OCI-LY7 (cell line): Measurements from ENCODE around the gene LGALS3. TPM values are rescaled to one million over a fixed set of nuclear protein-coding genes. Genes with fewer than 3 reads are reported as not detected.

ENCODE experiments used
- BruUV-seq: library from RNA; stranded (reverse); fragments of 400-500 nt; replicated peaks from 2 replicates; lab custom pipeline; 2021; lab: Mats Ljungman, UMichigan
- CTCF ChIA-PET: fragments of 300-600 bp; sonication (Branson Sonifier 250); formaldehyde crosslinking; loops from one replicate; lab custom pipeline; 2022; ENCODE audit warnings: antibody characterized with exemption; ENCODE audit not compliant: unreplicated experiment; lab: Charles Lee
- POLR2A ChIA-PET: fragments of 300-600 bp; sonication (Branson Sonifier 250); formaldehyde crosslinking; loops from one replicate; lab custom pipeline; 2022; ENCODE audit warnings: antibody characterized with exemption; lab: Charles Lee
- DNase-seq: peaks from one replicate; pipeline ENCODE4 v3.0.0-alpha.2; 2015; ENCODE audit warnings: low spot score
- H2AFZ ChIP-seq: fragments of 200-600 bp; sonication (generic), shearing (Covaris generic); 2 replicates; pipeline ENCODE4 v1.6.1; 2014; ENCODE audit warnings: mild to moderate bottlenecking, antibody characterized with exemption, low read length, moderate library complexity
- H3K27ac ChIP-seq: fragments of 200-600 bp; sonication (generic); 2 replicates; pipeline ENCODE4 v1.5.1; 2014; ENCODE audit warnings: mixed run types, low read depth, mild to moderate bottlenecking, moderate library complexity, low read length, inconsistent platforms; ENCODE audit not compliant: poor library complexity, severe bottlenecking
- H3K36me3 ChIP-seq: fragments of 200-600 bp; sonication (generic); 2 replicates; pipeline ENCODE4 v1.6.1; 2014; ENCODE audit warnings: mild to moderate bottlenecking, antibody characterized with exemption, low read length, moderate library complexity, mixed read lengths; ENCODE audit not compliant: insufficient read depth
- H3K4me1 ChIP-seq: fragments of 200-600 bp; sonication (generic); 2 replicates; pipeline ENCODE4 v1.5.1; 2014; ENCODE audit warnings: mild to moderate bottlenecking, low read length; ENCODE audit not compliant: insufficient read depth, poor library complexity, severe bottlenecking
- H3K4me2 ChIP-seq: fragments of 200-600 bp; sonication (generic); 2 replicates; pipeline ENCODE4 v1.6.1; 2014; ENCODE audit warnings: mild to moderate bottlenecking, low read length
- H3K4me3 ChIP-seq: fragments of 200-600 bp; sonication (generic); 2 replicates; pipeline ENCODE4 v1.5.1; 2014; ENCODE audit warnings: mild to moderate bottlenecking, low read depth, low read length; ENCODE audit not compliant: poor library complexity, severe bottlenecking
- H3K79me2 ChIP-seq: fragments of 200-600 bp; sonication (generic); 2 replicates; pipeline ENCODE4 v1.6.1; 2016; ENCODE audit warnings: low read depth, mild to moderate bottlenecking, low read length, moderate library complexity, mixed read lengths; ENCODE audit not compliant: insufficient read depth
- H3K9me2 ChIP-seq: fragments of 200-600 bp; sonication (generic); 2 replicates; pipeline ENCODE4 v1.6.1; 2016; ENCODE audit warnings: mild to moderate bottlenecking, low read length, mixed read lengths; ENCODE audit not compliant: insufficient read depth
- H3K9me3 ChIP-seq: fragments of 200-600 bp; sonication (generic); 2 replicates; pipeline ENCODE4 v1.6.1; 2014; ENCODE audit warnings: mild to moderate bottlenecking, mixed run types, low read length, mixed read lengths
- H4K20me1 ChIP-seq: fragments of 200-600 bp; sonication (generic); 2 replicates; pipeline ENCODE4 v1.6.1; 2014; ENCODE audit warnings: mild to moderate bottlenecking, antibody characterized with exemption, low read length, moderate library complexity, mixed read lengths; ENCODE audit not compliant: insufficient read depth
- CTCF ChIP-seq: fragments of 200-600 bp; sonication (generic); conservative IDR thresholded peaks from 2 replicates; pipeline ENCODE4 v1.5.1; 2014; ENCODE audit warnings: mild to moderate bottlenecking, antibody characterized with exemption, low read length, moderate library complexity, mixed read lengths
- EZH2phosphoT487 ChIP-seq: fragments of 200-600 bp; sonication (generic); IDR thresholded peaks from 2 replicates; pipeline ENCODE4 v1.6.1; 2018; ENCODE audit warnings: low read depth, borderline replicate concordance, mild to moderate bottlenecking, mixed run types, antibody characterized with exemption, low read length, moderate library complexity, mixed read lengths
- intact Hi-C: fragments of 100-400 bp; cut with micrococcal nuclease; formaldehyde crosslinking; loops from one replicate; pipeline ENCODE4 v1.10.0; 2022; ENCODE audit not compliant: unreplicated experiment
- total RNA-seq, 2 experiments: library from RNA; depleted of rRNA in 1 of 2; stranded (reverse); fragments of >200 nt in 1 of 2; shearing (Covaris generic) in 1 of 2; gene quantifications; 2 replicates each; pipeline ENCODE4 v1.2.3, GENCODE V29; 2014 to 2022

LGALS3 gene
- total RNA-seq, 2 experiments from 2014 or later: not detected

DNA sequence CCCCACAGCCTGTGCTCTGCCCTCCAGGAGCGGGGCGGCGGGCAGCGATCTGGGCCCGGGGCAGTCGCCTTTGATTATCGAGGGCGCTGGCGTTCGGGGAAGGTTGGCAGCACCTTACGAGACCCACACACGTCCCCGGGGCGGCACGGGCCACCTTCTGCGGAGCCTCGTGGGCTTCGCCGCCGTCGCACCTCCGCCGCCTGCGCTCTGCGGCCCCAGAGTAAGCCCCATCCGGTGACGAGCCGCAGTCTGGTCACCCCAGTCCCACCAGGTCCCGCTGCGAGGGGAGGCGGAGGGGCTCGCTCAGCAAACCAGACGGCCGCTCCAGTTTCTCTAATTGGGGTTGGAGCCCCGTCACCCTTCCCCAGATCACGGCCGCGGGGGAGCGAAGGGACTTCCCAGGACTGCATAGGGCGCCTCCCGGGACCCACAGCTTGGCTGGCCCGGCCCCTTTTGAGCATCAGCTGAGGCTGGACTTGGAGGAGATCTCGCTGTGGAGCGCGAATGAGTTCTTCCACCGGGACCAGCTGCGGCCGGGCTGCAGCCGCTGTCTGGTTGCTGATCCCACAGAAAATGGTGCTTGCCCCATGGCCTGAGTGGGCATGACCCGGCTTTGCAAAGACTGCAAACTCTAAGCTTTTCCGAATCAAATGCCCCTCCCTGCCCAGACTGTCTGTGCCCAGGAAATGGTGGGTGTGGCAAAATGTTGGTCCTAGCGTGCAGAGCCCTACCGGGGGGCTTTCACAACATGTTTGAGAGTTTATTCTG, 560 bp downstream of the LGALS3 start:
- no peak overlapping the region for H3K4me3 ChIP-seq
- peak overlapping the region; percentile 23; the same call in 1 of the 2 replicates for H3K4me2 ChIP-seq
- H3K9me2 ChIP-seq: no peaks in the 10 kb centered on the region
- TF ChIP-seq EZH2phosphoT487: peak; percentile 55; the same call in 1 of the 2 replicates
- TF ChIP-seq CTCF: no peak
- DNase-seq: no peak
- intact Hi-C loops: loop anchor here (5.0 kb wide), 1 partner anchor 42 kb away; no protein-coding TSS in a partner anchor
- no peaks in the 10 kb centered on the region for H3K4me1 ChIP-seq
- CTCF ChIA-PET: no interaction called here
- BruUV-seq: no TSS peak
- no peaks in the 10 kb centered on the region for H3K9me3 ChIP-seq
- H3K36me3 ChIP-seq: peaks cover 7% of the 10 kb centered on the region
- no peak overlapping the region for H2AFZ ChIP-seq
- POLR2A ChIA-PET: no interaction called here
- no peak overlapping the region for H3K27ac ChIP-seq
- H4K20me1 ChIP-seq: no peaks in the 10 kb centered on the region
- H3K79me2 ChIP-seq: no peaks in the 10 kb centered on the region

DNA sequence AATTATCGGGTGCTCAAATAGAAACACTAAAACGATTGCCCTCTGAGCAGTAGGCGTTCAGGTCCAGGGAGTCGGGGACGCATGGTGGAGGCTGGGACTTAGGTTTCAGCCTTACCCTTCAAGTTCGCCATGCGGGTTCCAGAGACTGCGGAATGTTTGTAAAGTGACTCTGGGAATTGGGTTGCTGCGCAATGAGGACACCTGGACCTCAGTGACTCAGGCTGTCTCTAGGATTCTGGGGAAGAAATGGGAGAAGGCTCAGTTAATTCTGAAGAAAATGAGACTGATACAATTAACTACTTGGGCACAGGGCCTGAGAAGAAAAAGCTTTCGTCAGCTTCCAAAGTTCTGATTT, 1.1 kb downstream of the LGALS3 start:
- H3K4me3 ChIP-seq: no peak overlapping the region
- DNase-seq: no peak
- BruUV-seq: no TSS peak
- no peak overlapping the region for H3K27ac ChIP-seq
- TF ChIP-seq EZH2phosphoT487: no peak; the same call in 1 of the 2 replicates
- TF ChIP-seq CTCF: no peak
- POLR2A ChIA-PET: interaction anchor here (0.7 kb wide), 1 partner anchor 38 kb away, joined by 4 read pairs; no protein-coding TSS in a partner anchor
- H2AFZ ChIP-seq: no peak overlapping the region
- H3K79me2 ChIP-seq: no peaks in the 10 kb centered on the region
- H3K9me3 ChIP-seq: no peaks in the 10 kb centered on the region
- H3K4me1 ChIP-seq: no peaks in the 10 kb centered on the region
- peaks cover 12% of the 10 kb centered on the region for H3K36me3 ChIP-seq
- H3K4me2 ChIP-seq: no peak overlapping the region
- intact Hi-C loops: loop anchor here (5.0 kb wide), 1 partner anchor 43 kb away; no protein-coding TSS in a partner anchor
- H3K9me2 ChIP-seq: no peaks in the 10 kb centered on the region
- CTCF ChIA-PET: no interaction called here
- no peaks in the 10 kb centered on the region for H4K20me1 ChIP-seq
